Osteoblast (primary cell): ENCODE results near the gene TPCN2. TPM values are rescaled to one million over a fixed set of nuclear protein-coding genes. Genes with fewer than 3 reads are reported as not detected.
A peak's percentile ranks its signal among the peaks of the same experiment; 100 is the strongest.
"Not testable (repeated sequence)": the region's sequence is repeated elsewhere in the genome, so short reads cannot be mapped to it uniquely, and the experiment has no call there.

Source experiments
- DNase-seq: peaks from one replicate; pipeline ENCODE4 v3.0.0; 2011; ENCODE audit warnings: low spot score, mixed read lengths; ENCODE audit not compliant: insufficient read length; ENCODE audit errors: missing footprints
- H2AFZ ChIP-seq: 2 replicates; pipeline ENCODE4 v1.6.0; 2011; ENCODE audit warnings: mild to moderate bottlenecking, low read length
- H3K27ac ChIP-seq: 2 replicates; pipeline ENCODE4 v1.5.1; 2011; ENCODE audit warnings: mild to moderate bottlenecking, low read depth, low read length, moderate library complexity
- H3K27me3 ChIP-seq: 2 replicates; pipeline ENCODE4 v1.6.0; 2012; ENCODE audit warnings: mild to moderate bottlenecking, control low read depth, inconsistent platforms, low read length, moderate library complexity; ENCODE audit not compliant: insufficient read depth
- H3K36me3 ChIP-seq: 2 replicates; pipeline ENCODE4 v1.5.1; 2011; ENCODE audit warnings: mild to moderate bottlenecking, low read length, control low read depth, moderate library complexity; ENCODE audit not compliant: insufficient read depth
- H3K4me1 ChIP-seq: 2 replicates; pipeline ENCODE4 v1.5.1; 2011; ENCODE audit warnings: mild to moderate bottlenecking, low read length, control low read depth, moderate library complexity; ENCODE audit not compliant: insufficient read depth
- H3K4me2 ChIP-seq: 2 replicates; pipeline ENCODE4 v1.6.0; 2011; ENCODE audit warnings: mild to moderate bottlenecking, low read length; ENCODE audit not compliant: insufficient read depth
- H3K4me3 ChIP-seq: fragments of 200-600 bp; sonication (generic); 3 replicates; pipeline ENCODE4 v1.5.1; 2012; ENCODE audit warnings: mild to moderate bottlenecking, low read length, inconsistent platforms; ENCODE audit not compliant: insufficient read depth
- H3K79me2 ChIP-seq: 2 replicates; pipeline ENCODE4 v1.6.0; 2012; ENCODE audit warnings: mild to moderate bottlenecking, low read length, control low read depth, inconsistent platforms; ENCODE audit not compliant: insufficient read depth
- H3K9me3 ChIP-seq: 2 replicates; pipeline ENCODE4 v1.5.1; 2011; ENCODE audit warnings: low read depth, low read length, control low read depth
- H4K20me1 ChIP-seq: 2 replicates; pipeline ENCODE4 v1.6.0; 2012; ENCODE audit warnings: mild to moderate bottlenecking, low read length, control low read depth; ENCODE audit not compliant: insufficient read depth
- total RNA-seq: library from RNA; depleted of rRNA; stranded (reverse); fragments of >200 nt; gene quantifications from 2 replicates; pipeline ENCODE4 v1.2.3, GENCODE V29; 2012
- TF ChIP-seq, protein P1 (sequence below): IDR thresholded peaks from 2 replicates; pipeline ENCODE4 v1.5.1; 2011; ENCODE audit warnings: mild to moderate bottlenecking, low read depth, low read length, moderate library complexity; ENCODE audit errors: extremely low read depth

Gene TPCN2
- total RNA-seq, result 14.1 and 17.4 TPM in 2 replicates

DNA sequence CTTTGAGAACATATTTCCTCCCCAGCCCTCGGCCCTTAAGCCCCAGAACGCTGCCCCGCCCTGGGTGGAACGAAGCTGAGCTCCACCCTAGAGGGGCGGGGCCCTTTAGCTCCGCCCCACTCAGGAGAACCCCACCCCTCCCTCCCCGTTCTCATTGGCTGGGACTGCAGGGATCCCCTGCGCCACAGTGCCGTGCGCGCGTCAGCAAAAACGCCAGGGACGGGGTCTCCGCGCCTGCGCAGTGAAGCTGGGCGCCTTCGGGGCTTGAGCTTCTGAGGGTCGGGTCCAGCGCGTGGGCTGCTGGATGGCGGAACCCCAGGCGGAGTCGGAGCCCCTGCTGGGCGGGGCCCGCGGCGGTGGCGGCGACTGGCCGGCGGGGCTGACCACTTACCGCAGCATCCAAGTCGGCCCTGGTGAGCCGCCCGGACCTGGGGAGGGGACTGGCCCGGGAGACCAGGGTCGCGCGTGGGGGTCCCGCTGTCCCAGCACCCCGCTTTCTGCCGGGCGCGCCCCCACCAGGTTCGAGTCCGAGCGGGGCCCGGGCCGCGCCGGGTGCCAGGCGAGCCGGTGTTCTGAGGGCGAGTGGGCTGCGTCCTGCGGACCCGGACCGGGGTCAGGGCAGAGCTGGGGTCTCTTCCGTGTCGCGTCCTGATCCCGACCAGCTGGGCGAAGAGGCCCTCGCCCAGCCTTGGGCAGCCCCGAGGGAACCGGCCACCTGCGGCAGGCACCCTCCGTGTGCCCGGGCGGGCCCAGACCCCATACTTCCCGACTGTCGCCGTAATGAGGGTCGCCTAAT is at the start of gene TPCN2:
TPCN2 (plus strand) TSS at position 239 of the 796 bp plus-strand sequence; CDS start at position 305, 66 bp downstream.
- no peaks in the 10 kb centered on the region for H3K9me3 ChIP-seq
- H3K4me3 ChIP-seq, result peak within 1 kb of the TSS; percentile 84
- no peaks in the 10 kb centered on the region for H3K27me3 ChIP-seq
- peak; percentile 100 for DNase-seq
- H3K79me2 ChIP-seq, result peaks cover 47% of the 10 kb centered on the region
- H3K27ac ChIP-seq, result peak within 1 kb of the TSS; percentile 78
- H3K36me3 ChIP-seq, result no peaks in the 10 kb centered on the region
- H4K20me1 ChIP-seq, result peaks cover 19% of the 10 kb centered on the region
- TF ChIP-seq, protein P1, sequence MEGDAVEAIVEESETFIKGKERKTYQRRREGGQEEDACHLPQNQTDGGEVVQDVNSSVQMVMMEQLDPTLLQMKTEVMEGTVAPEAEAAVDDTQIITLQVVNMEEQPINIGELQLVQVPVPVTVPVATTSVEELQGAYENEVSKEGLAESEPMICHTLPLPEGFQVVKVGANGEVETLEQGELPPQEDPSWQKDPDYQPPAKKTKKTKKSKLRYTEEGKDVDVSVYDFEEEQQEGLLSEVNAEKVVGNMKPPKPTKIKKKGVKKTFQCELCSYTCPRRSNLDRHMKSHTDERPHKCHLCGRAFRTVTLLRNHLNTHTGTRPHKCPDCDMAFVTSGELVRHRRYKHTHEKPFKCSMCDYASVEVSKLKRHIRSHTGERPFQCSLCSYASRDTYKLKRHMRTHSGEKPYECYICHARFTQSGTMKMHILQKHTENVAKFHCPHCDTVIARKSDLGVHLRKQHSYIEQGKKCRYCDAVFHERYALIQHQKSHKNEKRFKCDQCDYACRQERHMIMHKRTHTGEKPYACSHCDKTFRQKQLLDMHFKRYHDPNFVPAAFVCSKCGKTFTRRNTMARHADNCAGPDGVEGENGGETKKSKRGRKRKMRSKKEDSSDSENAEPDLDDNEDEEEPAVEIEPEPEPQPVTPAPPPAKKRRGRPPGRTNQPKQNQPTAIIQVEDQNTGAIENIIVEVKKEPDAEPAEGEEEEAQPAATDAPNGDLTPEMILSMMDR, result no peak
- peaks cover 26% of the 10 kb centered on the region for H3K4me1 ChIP-seq
- H3K4me2 ChIP-seq, result peak within 1 kb of the TSS; percentile 94
- peak within 1 kb of the TSS; percentile 85 for H2AFZ ChIP-seq

GRCh38 chr11:68999093-68999747 is 49.5 kb upstream of the TPCN2 start:
- Histone ChIP-seq H4K20me1 (no peaks in the 10 kb centered on the region), H3K4me1 (peaks cover 28% of the 10 kb centered on the region), H3K27me3 (peaks cover 3% of the 10 kb centered on the region), H3K4me3 (no peak overlapping the region), H3K9me3 (no peaks in the 10 kb centered on the region), H3K27ac (no peak overlapping the region), H3K36me3 (no peaks in the 10 kb centered on the region), H2AFZ (no peak overlapping the region), H3K79me2 (no peaks in the 10 kb centered on the region), H3K4me2 (no peak overlapping the region)
- peak; percentile 38 for DNase-seq
- TF ChIP-seq, protein P1, result no peak

DNA sequence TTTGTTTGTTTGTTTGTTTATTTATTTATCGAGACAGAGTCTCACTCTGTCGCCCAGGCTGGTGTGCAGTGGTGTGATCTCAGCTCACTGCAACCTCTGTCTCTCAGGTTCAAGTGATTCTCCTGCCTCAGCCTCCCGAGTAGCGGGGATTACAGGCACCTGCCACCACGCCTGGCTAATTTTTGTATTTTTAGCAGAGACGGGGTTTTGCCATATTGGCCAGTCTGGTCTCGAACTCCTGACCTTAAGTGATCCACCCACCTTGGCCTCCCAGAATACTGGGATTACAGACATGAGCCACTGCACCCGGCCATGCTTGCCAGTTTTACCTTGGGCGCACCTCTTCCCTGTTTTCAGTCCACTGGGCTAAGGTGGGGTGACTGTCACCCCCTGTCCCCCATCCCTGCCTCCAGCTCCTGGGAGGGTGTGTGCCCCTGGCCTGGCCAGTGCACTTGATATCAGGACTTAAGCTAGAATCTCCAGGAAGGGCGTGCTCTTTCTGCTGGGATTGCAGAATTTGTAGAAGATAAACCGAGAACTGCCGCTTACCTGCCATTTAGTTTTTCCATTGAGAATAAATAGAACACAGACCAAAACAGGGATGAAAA is 48.9 kb upstream of the TPCN2 start:
- peak overlapping the region; percentile 79 for H3K27ac ChIP-seq
- H2AFZ ChIP-seq, H3K4me2 ChIP-seq, H3K4me3 ChIP-seq, H4K20me1 ChIP-seq, H3K27me3 ChIP-seq, H3K9me3 ChIP-seq, H3K79me2 ChIP-seq, H3K36me3 ChIP-seq: not testable (repeated sequence)
- DNase-seq, result peak; percentile 50
- peaks cover 24% of the 10 kb centered on the region for H3K4me1 ChIP-seq

- H3K27me3 ChIP-seq, result no peaks in the 10 kb centered on the region
- H3K4me1 ChIP-seq, result peaks cover 23% of the 10 kb centered on the region
- no peaks in the 10 kb centered on the region for H3K79me2 ChIP-seq
- DNase-seq, result peak; percentile 82
- H3K36me3 ChIP-seq, result peaks cover 3% of the 10 kb centered on the region
- TF ChIP-seq, protein P1, result no peak
- H2AFZ ChIP-seq, result peak overlapping the region; percentile 60
- H4K20me1 ChIP-seq, result no peaks in the 10 kb centered on the region
- H3K27ac ChIP-seq, result peak overlapping the region; percentile 79
- no peaks in the 10 kb centered on the region for H3K9me3 ChIP-seq
- peak overlapping the region; percentile 25 for H3K4me2 ChIP-seq
- H3K4me3 ChIP-seq, result peak overlapping the region; percentile 4
These were observed 48.3 kb upstream of the TPCN2 start for GRCh38 chr11:69000391-69000790.
